Endothelial cell of umbilical vein (primary cell): ENCODE data around the gene ITGB3. TPM values are rescaled to one million over a fixed set of nuclear protein-coding genes. Genes with fewer than 3 reads are reported as not detected.

ENCODE experiments used
- BruUV-seq: library from RNA; stranded (reverse); fragments of 400-500 nt; replicated peaks from 2 replicates; lab custom pipeline; 2021; lab: Mats Ljungman, UMichigan
- CTCF ChIA-PET: fragments of 300-600, 350-600 bp; sonication (Branson Sonifier 250); formaldehyde crosslinking; loops from one replicate; lab custom pipeline; 2021; ENCODE audit warnings: antibody characterized with exemption, inconsistent platforms; lab: Charles Lee
- POLR2A ChIA-PET: fragments of 300-600, 350-600 bp; sonication (Branson Sonifier 250); formaldehyde crosslinking; loops from one replicate; lab custom pipeline; 2021; ENCODE audit warnings: antibody characterized with exemption, inconsistent platforms; lab: Charles Lee
- DNase-seq: peaks from one replicate; pipeline ENCODE4 v3.0.0-alpha.2; 2011; ENCODE audit warnings: low read depth, low spot score
- FAIRE-seq: peaks from 2 replicates; lab custom pipeline; 2011; peaks lifted over from hg19 to GRCh38; lab: Jason Lieb, UNC
- H2AFZ ChIP-seq: 2 replicates; pipeline ENCODE4 v1.6.0; 2012; ENCODE audit warnings: low read depth, low read length, control low read depth, inconsistent platforms
- H3K27ac ChIP-seq: 2 replicates; pipeline ENCODE4 v1.5.1; 2011; ENCODE audit warnings: low read depth, mild to moderate bottlenecking, control low read depth, low read length, moderate library complexity; ENCODE audit not compliant: insufficient read depth
- H3K27me3 ChIP-seq, 2 experiments: 2 replicates each; pipeline versions ENCODE4 v1.6.0 to v1.6.1; 2011; ENCODE audit warnings: low read length in 2 of 2, mixed read lengths in 1 of 2; ENCODE audit not compliant: control insufficient read depth in 2 of 2, insufficient read depth in 2 of 2
- H3K36me3 ChIP-seq, 2 experiments: 2 replicates in 1 of 2; 3 replicates in 1 of 2; pipeline ENCODE4 v1.5.1; 2011; ENCODE audit warnings: low read length in 2 of 2, mild to moderate bottlenecking in 1 of 2, moderate library complexity in 1 of 2; ENCODE audit not compliant: control insufficient read depth in 2 of 2, insufficient read depth in 2 of 2; ENCODE audit errors: extremely low read depth in 1 of 2
- H3K4me1 ChIP-seq: 3 replicates; pipeline ENCODE4 v1.5.1; 2011; ENCODE audit warnings: mild to moderate bottlenecking, low read length; ENCODE audit not compliant: control insufficient read depth, insufficient read depth; ENCODE audit errors: extremely low read depth
- H3K4me2 ChIP-seq: 2 replicates; pipeline ENCODE4 v1.6.1; 2011; ENCODE audit warnings: low read length, control low read depth, mixed read lengths; ENCODE audit not compliant: insufficient read depth
- H3K4me3 ChIP-seq, 3 experiments: fragments of 200-600 bp in 1 of 3; sonication (generic), shearing (Covaris generic) in 1 of 3; replicated peaks in 1 of 3; 2 replicates each; pipeline ENCODE4 v1.5.1; 2011 to 2016; ENCODE audit warnings: control low read depth in 3 of 3, low read length in 3 of 3, mild to moderate bottlenecking in 2 of 3, inconsistent platforms in 1 of 3, low read depth in 1 of 3, moderate library complexity in 1 of 3; ENCODE audit not compliant: insufficient read depth in 1 of 3
- H3K79me2 ChIP-seq: 2 replicates; pipeline ENCODE4 v1.6.0; 2012; ENCODE audit warnings: low read length, inconsistent platforms; ENCODE audit not compliant: control insufficient read depth, insufficient read depth
- H3K9ac ChIP-seq: replicated peaks from 2 replicates; pipeline ENCODE3; 2011; ENCODE audit warnings: low read length, control low read depth; ENCODE audit not compliant: insufficient read depth; ENCODE audit errors: extremely low read depth
- H3K9me1 ChIP-seq: replicated peaks from 3 replicates; pipeline ENCODE4 v1.6.0; 2011; ENCODE audit warnings: mild to moderate bottlenecking, low read length; ENCODE audit not compliant: control insufficient read depth, insufficient read depth; ENCODE audit errors: extremely low read depth
- H3K9me3 ChIP-seq: replicated peaks from 2 replicates; pipeline ENCODE4 v1.5.1; 2012; ENCODE audit warnings: low read length, inconsistent platforms; ENCODE audit not compliant: control insufficient read depth, insufficient read depth
- H4K20me1 ChIP-seq: replicated peaks from 2 replicates; pipeline ENCODE3; 2011; ENCODE audit warnings: mild to moderate bottlenecking, low read length; ENCODE audit not compliant: control insufficient read depth, insufficient read depth; ENCODE audit errors: extremely low read depth
- EZH2 ChIP-seq: IDR thresholded peaks from 2 replicates; pipeline ENCODE4 v1.6.1; 2012; ENCODE audit warnings: borderline replicate concordance, low read depth, mild to moderate bottlenecking, moderate library complexity, low read length, inconsistent platforms; ENCODE audit not compliant: severe bottlenecking
- FOS ChIP-seq: IDR thresholded peaks from 2 replicates; pipeline ENCODE4 v1.6.1; 2011; ENCODE audit warnings: mild to moderate bottlenecking, low read length, moderate library complexity, borderline replicate concordance; ENCODE audit not compliant: insufficient read depth
- GATA2 ChIP-seq: IDR thresholded peaks from 2 replicates; pipeline ENCODE4 v1.7.0; 2011; ENCODE audit warnings: low read depth, mild to moderate bottlenecking, moderate library complexity, mixed read lengths, low read length; ENCODE audit not compliant: insufficient read length, insufficient read depth
- JUN ChIP-seq: IDR thresholded peaks from 2 replicates; pipeline ENCODE4 v1.6.1; 2011; ENCODE audit warnings: borderline replicate concordance, low read depth; ENCODE audit not compliant: insufficient read length, insufficient read depth
- MYC ChIP-seq: IDR thresholded peaks from one replicate; pipeline ENCODE4 v1.6.1; 2011; ENCODE audit warnings: mild to moderate bottlenecking, low read depth, low read length
- POLR2A ChIP-seq: IDR thresholded peaks from 2 replicates; pipeline ENCODE4 v1.6.1; 2012; ENCODE audit warnings: low read depth, mild to moderate bottlenecking, control low read depth, low read length
- POLR2AphosphoS5 ChIP-seq: IDR thresholded peaks from 2 replicates; pipeline ENCODE4 v1.6.1; 2012; ENCODE audit warnings: low read depth, mild to moderate bottlenecking, control low read depth, low read length, moderate library complexity; ENCODE audit not compliant: insufficient read depth
- dilution Hi-C: fragments of 300-500 bp; cut with MboI; formaldehyde crosslinking; loops from one replicate; pipeline ENCODE4 v1.15.0; 2019; ENCODE audit warnings: low sequenced_read_pairs; ENCODE audit not compliant: extremely low pct_ligation_motif_present
- intact Hi-C: fragments of 100-400 bp; cut with micrococcal nuclease; formaldehyde crosslinking; loops from one replicate; pipeline ENCODE4 v1.10.0; 2022
- polyA plus RNA-seq, 4 experiments: library from polyadenylated mRNA; depleted of rRNA in 3 of 4; stranded (reverse) in 3 of 4; unstranded in 1 of 4; fragments of >200 nt; gene quantifications; 2 replicates each; pipeline versions ENCODE4 v1.2.1 to v1.2.3, GENCODE V29; 2011 to 2012; ENCODE audit warnings: missing spikeins in 1 of 4
- total RNA-seq: library from RNA; stranded (reverse); gene quantifications from 2 replicates; pipeline ENCODE4 v1.2.3, GENCODE V29; 2021
- TF ChIP-seq, protein P1 (sequence below): IDR thresholded peaks from 2 replicates; pipeline ENCODE4 v1.6.1; 2011; ENCODE audit not compliant: insufficient read depth, insufficient read length

Gene ITGB3
- total and polyA plus RNA-seq, 2 donors (not counting 3 experiments of a cell fraction or from before 2014, with no cell fraction given): 55.8 to 60.0 TPM

DNA sequence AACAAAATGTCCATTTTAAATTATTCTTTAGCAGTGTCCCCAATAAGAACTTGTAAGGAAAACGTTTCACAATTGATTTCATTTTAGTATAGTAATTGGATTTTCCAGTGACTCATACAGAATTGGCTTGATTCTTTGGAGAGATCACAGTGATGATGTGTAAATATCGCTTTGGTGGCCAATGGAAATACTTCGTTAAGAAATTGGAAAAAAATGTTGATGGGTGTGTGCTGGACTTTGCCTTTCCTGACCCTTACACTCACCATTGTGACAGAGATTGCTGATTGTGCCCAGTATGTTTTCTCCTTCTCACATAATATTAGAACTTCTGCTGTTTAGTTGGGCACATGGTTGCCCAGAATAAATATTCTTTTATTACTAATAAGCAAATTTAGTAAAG, 62.7 kb downstream of the ITGB3 start:
- Histone ChIP-seq H3K9me3 (no peaks in the 10 kb centered on the region), H3K9ac (peak overlapping the region; percentile 50), H3K4me3 (no peak overlapping the region), H3K4me2 (no peak overlapping the region), H4K20me1 (no peaks in the 10 kb centered on the region), H3K36me3 (peaks cover 0 to 3% of the 10 kb centered on the region in 2 experiments), H3K27me3 (no peaks in the 10 kb centered on the region), H3K4me1 (peaks cover 46% of the 10 kb centered on the region), H3K27ac (peak overlapping the region; percentile 90), H3K9me1 (no peaks in the 10 kb centered on the region), H3K79me2 (no peaks in the 10 kb centered on the region), H2AFZ (no peak overlapping the region)
- dilution Hi-C loops (no loop called here), intact Hi-C loops (loop anchor here (5.0 kb wide), 2 partner anchors 154 to 374 kb away; no protein-coding TSS in a partner anchor)
- ChIA-PET CTCF (interaction anchor here (1.2 to 4.6 kb wide), 24 partner anchors 10 to 374 kb away, joined by 3 to 120 read pairs (median 10); partner anchors contain the start of genes CDC27 and ITGB3), POLR2A (interaction anchor here (0.7 to 2.0 kb wide), 2 partner anchors 76 to 78 kb away, joined by 3 to 8 read pairs; no protein-coding TSS in a partner anchor)
- DNase-seq: peak; percentile 67
- BruUV-seq: no TSS peak
- no peak for FAIRE-seq
- no peak for TF ChIP-seq MYC
- no peak for TF ChIP-seq POLR2AphosphoS5
- TF ChIP-seq GATA2: no peak
- peak; percentile 42 for TF ChIP-seq JUN
- TF ChIP-seq, protein P1, sequence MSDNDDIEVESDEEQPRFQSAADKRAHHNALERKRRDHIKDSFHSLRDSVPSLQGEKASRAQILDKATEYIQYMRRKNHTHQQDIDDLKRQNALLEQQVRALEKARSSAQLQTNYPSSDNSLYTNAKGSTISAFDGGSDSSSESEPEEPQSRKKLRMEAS: no peak
- TF ChIP-seq POLR2A: no peak
- TF ChIP-seq FOS: no peak
- TF ChIP-seq EZH2: no peak
